Keratinocyte (primary cell): ENCODE measurements around the gene LRP3. TPM values are rescaled to one million over a fixed set of nuclear protein-coding genes. Genes with fewer than 3 reads are reported as not detected.

ENCODE experiments used
- DNase-seq: peaks from one replicate; pipeline ENCODE4 v3.0.0-alpha.2; 2011; ENCODE audit warnings: low read depth, missing footprints, low spot score
- FAIRE-seq: peaks from 2 replicates; lab custom pipeline; 2011; peaks lifted over from hg19 to GRCh38; lab: Jason Lieb, UNC
- H2AFZ ChIP-seq: 2 replicates; pipeline ENCODE4 v1.6.0; 2012; ENCODE audit warnings: low read length, control low read depth, inconsistent platforms; ENCODE audit not compliant: control insufficient read depth
- H3K27ac ChIP-seq: 2 replicates; pipeline ENCODE4 v1.5.1; 2011; ENCODE audit warnings: low read length; ENCODE audit not compliant: control insufficient read depth, insufficient read depth
- H3K27me3 ChIP-seq: 3 replicates; pipeline ENCODE4 v1.6.0; 2011; ENCODE audit warnings: low read length; ENCODE audit not compliant: control insufficient read depth, insufficient read depth; ENCODE audit errors: extremely low read depth
- H3K36me3 ChIP-seq, 2 experiments: 2 replicates in 1 of 2; 3 replicates in 1 of 2; pipeline ENCODE4 v1.5.1; 2011; ENCODE audit warnings: low read length in 2 of 2, mild to moderate bottlenecking in 1 of 2; ENCODE audit not compliant: control insufficient read depth in 2 of 2, insufficient read depth in 2 of 2; ENCODE audit errors: extremely low read depth in 1 of 2
- H3K4me1 ChIP-seq: 3 replicates; pipeline ENCODE4 v1.5.1; 2011; ENCODE audit warnings: low read length; ENCODE audit not compliant: control insufficient read depth, insufficient read depth; ENCODE audit errors: extremely low read depth
- H3K4me2 ChIP-seq: 3 replicates; pipeline ENCODE4 v1.6.0; 2011; ENCODE audit warnings: low read depth, low read length; ENCODE audit not compliant: control insufficient read depth, insufficient read depth; ENCODE audit errors: extremely low read depth
- H3K4me3 ChIP-seq, 3 experiments: fragments of 200-600 bp in 1 of 3; sonication (generic) in 1 of 3; 2 replicates in 2 of 3; 3 replicates in 1 of 3; pipeline ENCODE4 v1.5.1; 2011 to 2016; ENCODE audit warnings: low read length in 3 of 3, mild to moderate bottlenecking in 3 of 3, control low read depth in 2 of 3, inconsistent platforms in 1 of 3, low read depth in 1 of 3, mixed read lengths in 1 of 3, mixed run types in 1 of 3, moderate library complexity in 1 of 3; ENCODE audit not compliant: control insufficient read depth in 2 of 3, insufficient read depth in 2 of 3; ENCODE audit errors: extremely low read depth in 1 of 3
- H3K79me2 ChIP-seq: 2 replicates; pipeline ENCODE4 v1.6.0; 2012; ENCODE audit warnings: low read length; ENCODE audit not compliant: control insufficient read depth, insufficient read depth
- H3K9ac ChIP-seq: 3 replicates; pipeline ENCODE4 v1.6.0; 2011; ENCODE audit warnings: low read length; ENCODE audit not compliant: control insufficient read depth, insufficient read depth; ENCODE audit errors: extremely low read depth
- H3K9me1 ChIP-seq: 3 replicates; pipeline ENCODE4 v1.6.0; 2011; ENCODE audit warnings: low read length; ENCODE audit not compliant: control insufficient read depth, insufficient read depth; ENCODE audit errors: extremely low read depth
- H3K9me3 ChIP-seq: 2 replicates; pipeline ENCODE4 v1.5.1; 2012; ENCODE audit warnings: low read depth, low read length; ENCODE audit not compliant: control insufficient read depth
- H4K20me1 ChIP-seq: 3 replicates; pipeline ENCODE4 v1.6.0; 2011; ENCODE audit warnings: low read length; ENCODE audit not compliant: control insufficient read depth, insufficient read depth; ENCODE audit errors: extremely low read depth
- CTCF ChIP-seq, 3 experiments: IDR thresholded peaks in 1 of 3; conservative IDR thresholded peaks in 1 of 3; optimal IDR thresholded peaks in 1 of 3; 2 replicates in 2 of 3; 3 replicates in 1 of 3; pipeline versions ENCODE3 to v1.5.1; 2011; ENCODE audit warnings: low read length in 3 of 3, mild to moderate bottlenecking in 3 of 3, moderate library complexity in 2 of 3, control low read depth in 1 of 3, inconsistent platforms in 1 of 3; ENCODE audit not compliant: insufficient read depth in 2 of 3; ENCODE audit errors: extremely low read depth in 1 of 3
- EZH2 ChIP-seq: IDR thresholded peaks from one replicate; pipeline ENCODE4 v1.6.1; 2012; ENCODE audit warnings: inconsistent platforms, mild to moderate bottlenecking, low read length, moderate library complexity
- dilution Hi-C: fragments of 300-500 bp; cut with MboI; formaldehyde crosslinking; loops from one replicate; pipeline ENCODE4 v1.7.0; 2020; ENCODE audit warnings: low sequenced_read_pairs; ENCODE audit not compliant: extremely low pct_ligation_motif_present
- polyA plus RNA-seq, 5 experiments: library from polyadenylated mRNA; depleted of rRNA in 3 of 5; stranded (reverse) in 3 of 5; stranded (forward) in 1 of 5; unstranded in 1 of 5; fragments of >200 nt; gene quantifications; 1 replicate in 1 of 5; 2 replicates in 3 of 5; 3 replicates in 1 of 5; pipeline versions ENCODE4 v1.2.1 to v1.2.3, GENCODE V29; 2011 to 2012; ENCODE audit warnings: missing spikeins in 2 of 5, low read depth in 1 of 5, low replicate concordance in 1 of 5

Gene LRP3
- polyA plus RNA-seq, 1 donor (not counting 4 experiments of a cell fraction or from before 2014, with no cell fraction given): 5.0 TPM

- dilution Hi-C loops: no loop called here
Measured at GRCh38 chr19:33249740-33250366, 55.7 kb downstream of the LRP3 start.

GRCh38 chr19:33250500-33250899, 56.4 kb downstream of the LRP3 start:
- no peak for TF ChIP-seq CTCF (optimal IDR thresholded peaks at IDR 0.05 in 1 of 3, IDR thresholded peaks at IDR 0.05 in 1 of 3, conservative IDR thresholded peaks at IDR 0.05 in 1 of 3; ENCODE audit: extremely low read depth in 1 of 3, insufficient read depth in 2 of 3, low read length in 3 of 3)
- no peak for TF ChIP-seq EZH2
- H2AFZ ChIP-seq: no peak overlapping the region
- no peak overlapping the region for H3K9ac ChIP-seq
- no peaks in the 10 kb centered on the region for H3K36me3 ChIP-seq
- H3K9me3 ChIP-seq: peaks cover 2% of the 10 kb centered on the region
- H3K27ac ChIP-seq: no peak overlapping the region
- FAIRE-seq (no peak), DNase-seq (no peak)
- no peaks in the 10 kb centered on the region for H4K20me1 ChIP-seq
- no peak overlapping the region for H3K4me2 ChIP-seq
- no peak overlapping the region for H3K4me3 ChIP-seq
- no peaks in the 10 kb centered on the region for H3K27me3 ChIP-seq
- H3K4me1 ChIP-seq: no peaks in the 10 kb centered on the region
- H3K79me2 ChIP-seq: no peaks in the 10 kb centered on the region
- dilution Hi-C loops: no loop called here
- no peaks in the 10 kb centered on the region for H3K9me1 ChIP-seq

More at GRCh38 chr19:33249740-33250366, 55.7 kb downstream of the LRP3 start:
- H3K27ac ChIP-seq: no peak overlapping the region
- peak; percentile 92 for FAIRE-seq
- H3K4me2 ChIP-seq: no peak overlapping the region
- no peaks in the 10 kb centered on the region for H3K79me2 ChIP-seq
- no peak for TF ChIP-seq CTCF (optimal IDR thresholded peaks at IDR 0.05 in 1 of 3, IDR thresholded peaks at IDR 0.05 in 1 of 3, conservative IDR thresholded peaks at IDR 0.05 in 1 of 3; ENCODE audit: extremely low read depth in 1 of 3, insufficient read depth in 2 of 3, low read length in 3 of 3)
- H3K27me3 ChIP-seq: no peaks in the 10 kb centered on the region
- H3K36me3 ChIP-seq: no peaks in the 10 kb centered on the region
- no peak overlapping the region for H3K9ac ChIP-seq
- no peak overlapping the region for H2AFZ ChIP-seq
- no peaks in the 10 kb centered on the region for H4K20me1 ChIP-seq
- no peaks in the 10 kb centered on the region for H3K9me1 ChIP-seq
- H3K9me3 ChIP-seq: peaks cover 2% of the 10 kb centered on the region
- DNase-seq: no peak
- H3K4me1 ChIP-seq: no peaks in the 10 kb centered on the region
- H3K4me3 ChIP-seq: no peak overlapping the region
